GM20000 (cell line): Measurements from ENCODE around the gene GHR.

Experiments used
- DNase-seq: peaks from one replicate; pipeline ENCODE4 v3.0.0; 2012; ENCODE audit warnings: low spot score
- CTCF ChIP-seq: IDR thresholded peaks from 2 replicates; pipeline ENCODE4 v1.5.1; 2012; ENCODE audit warnings: mild to moderate bottlenecking, control low read depth; ENCODE audit errors: extremely low read depth, missing control alignments

The GHR gene

GRCh38 chr5:42592401-42593140, 169.3 kb downstream of the GHR start:
- no peak for TF ChIP-seq CTCF
- no peak for DNase-seq

GRCh38 chr5:42593591-42593990, 170.4 kb downstream of the GHR start:
- TF ChIP-seq CTCF, result no peak
- no peak for DNase-seq

GRCh38 chr5:42595597-42595996, 172.4 kb downstream of the GHR start:
- no peak for TF ChIP-seq CTCF
- DNase-seq, result no peak

- DNase-seq, result no peak
- TF ChIP-seq CTCF, result no peak
Measured at GRCh38 chr5:42596817-42597216, 173.6 kb downstream of the GHR start.

GRCh38 chr5:42597318-42597937, 174.2 kb downstream of the GHR start:
- TF ChIP-seq CTCF, result no peak
- DNase-seq, result no peak

- no peak for TF ChIP-seq CTCF
Measured at GRCh38 chr5:42598311-42598710, 175.1 kb downstream of the GHR start.

GRCh38 chr5:42599106-42599505, 175.9 kb downstream of the GHR start:
- no peak for DNase-seq
- TF ChIP-seq CTCF, result no peak

More at GRCh38 chr5:42598311-42598710, 175.1 kb downstream of the GHR start:
- DNase-seq, result no peak
